HL-60 (cell line): Measurements from ENCODE around the gene EMX2.

Experiments used
- DNase-seq, 2 experiments: peaks; one replicate each; pipeline ENCODE4 v3.0.0-alpha.2; 2010 to 2020; ENCODE audit warnings: low read depth in 1 of 2, low spot score in 1 of 2
- H3K27ac ChIP-seq: fragments of 250-450 bp; sonication (Bioruptor Pico); replicated peaks from 2 replicates; pipeline ENCODE4 v1.5.1; 2020; ENCODE audit warnings: mild to moderate bottlenecking, moderate library complexity
- H3K27me3 ChIP-seq: fragments of 250-450 bp; sonication (Bioruptor Pico); 2 replicates; pipeline ENCODE4 v1.5.1; 2021; ENCODE audit warnings: mild to moderate bottlenecking, moderate library complexity; ENCODE audit not compliant: insufficient read depth, poor library complexity, severe bottlenecking
- H3K4me3 ChIP-seq: replicated peaks from 2 replicates; pipeline ENCODE4 v1.5.1; 2011; ENCODE audit warnings: mild to moderate bottlenecking, control low read depth, low read length; ENCODE audit not compliant: insufficient read depth
- GABPA ChIP-seq: IDR thresholded peaks from 2 replicates; pipeline ENCODE4 v1.6.1; 2012; ENCODE audit warnings: low read depth
- POLR2AphosphoS5 ChIP-seq: IDR thresholded peaks from 2 replicates; pipeline ENCODE4 v1.6.1; 2012; ENCODE audit warnings: low read depth
- SPI1 ChIP-seq: IDR thresholded peaks from 2 replicates; pipeline ENCODE4 v1.6.1; 2012; ENCODE audit warnings: low read depth, mild to moderate bottlenecking, borderline replicate concordance
- TF ChIP-seq, protein P1 (sequence below): IDR thresholded peaks from one replicate; pipeline ENCODE4 v1.5.1; 2011; ENCODE audit warnings: low read length, control low read depth, inconsistent platforms; ENCODE audit not compliant: insufficient read depth
- TF ChIP-seq, protein P2 (sequence below): IDR thresholded peaks from 2 replicates; pipeline ENCODE4 v1.6.1; 2012; ENCODE audit warnings: low read depth; ENCODE audit not compliant: insufficient replicate concordance

The EMX2 gene

DNA sequence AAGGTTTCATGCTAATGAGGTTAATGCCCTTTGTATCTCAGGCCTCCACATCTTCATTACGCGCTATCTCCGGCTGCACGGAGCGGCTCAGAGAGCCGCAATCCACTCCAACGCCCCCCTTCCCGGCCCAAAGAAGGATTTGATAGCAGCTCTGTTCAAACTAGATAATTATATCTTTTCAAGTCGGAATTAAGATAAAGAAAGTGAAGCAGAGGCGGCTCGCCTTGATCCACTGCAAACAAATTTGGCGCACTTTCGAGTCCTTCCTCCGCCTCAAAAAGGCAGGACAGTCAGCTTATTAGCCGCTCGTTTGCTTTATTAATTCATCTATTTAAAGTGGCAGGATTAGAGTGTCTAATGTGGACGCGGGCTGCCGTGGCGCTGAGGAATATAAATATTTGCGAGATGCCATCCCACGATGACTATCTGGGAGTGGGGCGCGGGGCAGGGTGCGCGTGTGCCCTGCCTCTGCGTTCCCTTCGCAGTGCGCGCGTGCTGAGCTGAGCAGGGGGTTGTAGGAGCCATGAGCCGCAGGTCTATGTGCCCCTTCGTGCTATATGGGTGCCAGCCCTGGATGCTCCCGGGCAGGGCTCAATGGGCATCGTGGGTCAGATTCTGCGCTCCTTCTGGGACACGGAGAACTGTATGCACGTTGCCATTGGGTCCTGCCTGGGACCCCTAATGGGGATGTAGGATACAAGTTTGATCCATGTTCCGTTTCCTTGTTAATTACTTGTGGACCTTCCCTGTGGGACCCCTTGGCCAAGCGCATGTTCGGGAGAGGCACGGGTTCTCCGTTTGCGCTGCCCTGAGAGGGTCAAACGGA lies 9.0 kb downstream of the EMX2 start:
- Histone ChIP-seq H3K4me3 (no peak overlapping the region), H3K27me3 (peaks cover 71% of the 10 kb centered on the region), H3K27ac (no peak overlapping the region)
- TF ChIP-seq, protein P1, sequence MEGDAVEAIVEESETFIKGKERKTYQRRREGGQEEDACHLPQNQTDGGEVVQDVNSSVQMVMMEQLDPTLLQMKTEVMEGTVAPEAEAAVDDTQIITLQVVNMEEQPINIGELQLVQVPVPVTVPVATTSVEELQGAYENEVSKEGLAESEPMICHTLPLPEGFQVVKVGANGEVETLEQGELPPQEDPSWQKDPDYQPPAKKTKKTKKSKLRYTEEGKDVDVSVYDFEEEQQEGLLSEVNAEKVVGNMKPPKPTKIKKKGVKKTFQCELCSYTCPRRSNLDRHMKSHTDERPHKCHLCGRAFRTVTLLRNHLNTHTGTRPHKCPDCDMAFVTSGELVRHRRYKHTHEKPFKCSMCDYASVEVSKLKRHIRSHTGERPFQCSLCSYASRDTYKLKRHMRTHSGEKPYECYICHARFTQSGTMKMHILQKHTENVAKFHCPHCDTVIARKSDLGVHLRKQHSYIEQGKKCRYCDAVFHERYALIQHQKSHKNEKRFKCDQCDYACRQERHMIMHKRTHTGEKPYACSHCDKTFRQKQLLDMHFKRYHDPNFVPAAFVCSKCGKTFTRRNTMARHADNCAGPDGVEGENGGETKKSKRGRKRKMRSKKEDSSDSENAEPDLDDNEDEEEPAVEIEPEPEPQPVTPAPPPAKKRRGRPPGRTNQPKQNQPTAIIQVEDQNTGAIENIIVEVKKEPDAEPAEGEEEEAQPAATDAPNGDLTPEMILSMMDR = no peak
- TF ChIP-seq, protein P2, sequence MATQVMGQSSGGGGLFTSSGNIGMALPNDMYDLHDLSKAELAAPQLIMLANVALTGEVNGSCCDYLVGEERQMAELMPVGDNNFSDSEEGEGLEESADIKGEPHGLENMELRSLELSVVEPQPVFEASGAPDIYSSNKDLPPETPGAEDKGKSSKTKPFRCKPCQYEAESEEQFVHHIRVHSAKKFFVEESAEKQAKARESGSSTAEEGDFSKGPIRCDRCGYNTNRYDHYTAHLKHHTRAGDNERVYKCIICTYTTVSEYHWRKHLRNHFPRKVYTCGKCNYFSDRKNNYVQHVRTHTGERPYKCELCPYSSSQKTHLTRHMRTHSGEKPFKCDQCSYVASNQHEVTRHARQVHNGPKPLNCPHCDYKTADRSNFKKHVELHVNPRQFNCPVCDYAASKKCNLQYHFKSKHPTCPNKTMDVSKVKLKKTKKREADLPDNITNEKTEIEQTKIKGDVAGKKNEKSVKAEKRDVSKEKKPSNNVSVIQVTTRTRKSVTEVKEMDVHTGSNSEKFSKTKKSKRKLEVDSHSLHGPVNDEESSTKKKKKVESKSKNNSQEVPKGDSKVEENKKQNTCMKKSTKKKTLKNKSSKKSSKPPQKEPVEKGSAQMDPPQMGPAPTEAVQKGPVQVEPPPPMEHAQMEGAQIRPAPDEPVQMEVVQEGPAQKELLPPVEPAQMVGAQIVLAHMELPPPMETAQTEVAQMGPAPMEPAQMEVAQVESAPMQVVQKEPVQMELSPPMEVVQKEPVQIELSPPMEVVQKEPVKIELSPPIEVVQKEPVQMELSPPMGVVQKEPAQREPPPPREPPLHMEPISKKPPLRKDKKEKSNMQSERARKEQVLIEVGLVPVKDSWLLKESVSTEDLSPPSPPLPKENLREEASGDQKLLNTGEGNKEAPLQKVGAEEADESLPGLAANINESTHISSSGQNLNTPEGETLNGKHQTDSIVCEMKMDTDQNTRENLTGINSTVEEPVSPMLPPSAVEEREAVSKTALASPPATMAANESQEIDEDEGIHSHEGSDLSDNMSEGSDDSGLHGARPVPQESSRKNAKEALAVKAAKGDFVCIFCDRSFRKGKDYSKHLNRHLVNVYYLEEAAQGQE = no peak
- TF ChIP-seq POLR2AphosphoS5 = no peak
- TF ChIP-seq GABPA = no peak
- TF ChIP-seq SPI1 = no peak
- DNase-seq = no peak

DNA sequence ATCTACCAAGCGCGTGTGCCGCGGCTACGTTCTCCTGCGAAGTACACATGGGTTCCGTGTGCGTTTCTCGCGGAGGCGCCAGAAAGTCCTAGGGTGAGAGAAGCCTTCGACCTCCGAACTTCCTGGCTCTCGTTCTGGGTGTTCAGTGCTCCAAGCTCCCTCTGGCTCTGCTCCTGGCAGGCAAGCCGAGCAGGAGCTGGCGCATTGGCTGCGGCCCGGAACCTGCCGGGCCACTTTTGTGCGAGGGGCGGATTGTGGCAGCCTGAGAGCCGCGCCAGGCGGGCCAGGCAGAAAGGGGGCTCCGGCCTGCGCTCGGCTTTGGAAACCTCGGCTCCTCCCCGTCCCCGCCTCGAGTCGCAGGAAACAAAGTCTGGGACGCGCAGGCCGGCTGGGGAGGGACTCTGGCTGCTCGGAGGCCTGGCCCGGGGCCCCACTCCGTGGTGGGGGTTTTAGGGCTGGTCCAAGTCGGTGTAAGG lies 9.6 kb downstream of the EMX2 start:
- TF ChIP-seq, protein P1 = no peak
- TF ChIP-seq GABPA (no peak), SPI1 (no peak), POLR2AphosphoS5 (no peak)
- TF ChIP-seq, protein P2 = no peak
- Histone ChIP-seq H3K4me3 (no peak overlapping the region), H3K27ac (no peak overlapping the region), H3K27me3 (peaks cover 67% of the 10 kb centered on the region)
- DNase-seq = no peak

DNA sequence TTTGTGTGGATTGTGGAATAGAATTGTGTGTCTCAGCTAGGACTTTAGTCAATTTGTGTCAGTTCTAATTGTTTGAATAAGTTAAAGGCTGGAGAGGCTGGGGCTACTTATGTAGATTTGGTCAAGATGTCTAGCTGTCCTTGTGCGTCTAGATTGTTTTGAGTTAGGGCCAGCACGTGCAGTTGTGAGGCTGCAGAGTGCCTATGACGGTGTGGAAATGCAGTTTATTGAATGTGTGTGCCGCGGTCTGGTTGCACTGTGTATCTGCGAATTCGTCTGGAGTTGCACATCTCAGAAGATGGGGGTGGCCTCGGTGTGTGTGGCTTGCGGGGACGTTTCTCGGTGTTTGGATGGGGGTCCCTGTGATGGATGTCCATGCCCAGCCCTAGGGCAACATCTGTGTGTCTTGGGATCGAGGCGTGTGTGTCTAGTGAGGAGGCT lies 10.2 kb downstream of the EMX2 start:
- TF ChIP-seq, protein P1 = no peak
- TF ChIP-seq POLR2AphosphoS5 (no peak), GABPA (no peak), SPI1 (no peak)
- TF ChIP-seq, protein P2 = no peak
- Histone ChIP-seq H3K27ac (no peak overlapping the region), H3K4me3 (no peak overlapping the region), H3K27me3 (peaks cover 61% of the 10 kb centered on the region)
- DNase-seq = no peak
